LoVo (cell line): Measurements from ENCODE around the gene GPR161.

Source experiments
- DNase-seq: peaks from one replicate; pipeline ENCODE4 v3.0.0-alpha.2; 2016; ENCODE audit warnings: low spot score

Gene GPR161

DNA sequence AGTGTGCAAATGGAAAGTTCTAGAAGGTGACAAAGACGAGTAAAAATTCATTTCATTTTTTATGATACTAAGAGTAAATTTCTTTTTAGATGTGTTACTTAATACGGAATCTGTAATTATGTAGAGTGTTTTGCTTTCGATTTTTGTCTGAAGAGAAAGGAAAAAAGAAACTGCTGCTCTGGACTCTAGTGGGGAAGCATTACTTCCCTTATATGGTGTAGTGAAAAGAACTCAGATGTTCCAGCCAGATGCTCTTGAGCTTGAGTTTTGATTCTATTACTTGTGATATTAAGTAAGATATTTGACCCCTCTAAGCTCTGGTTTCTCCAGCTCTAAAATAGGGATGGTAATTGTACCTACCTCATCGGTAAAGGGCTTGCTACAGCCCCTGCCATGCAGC lies 12.2 kb upstream of the GPR161 start:
- no peak for DNase-seq

DNA sequence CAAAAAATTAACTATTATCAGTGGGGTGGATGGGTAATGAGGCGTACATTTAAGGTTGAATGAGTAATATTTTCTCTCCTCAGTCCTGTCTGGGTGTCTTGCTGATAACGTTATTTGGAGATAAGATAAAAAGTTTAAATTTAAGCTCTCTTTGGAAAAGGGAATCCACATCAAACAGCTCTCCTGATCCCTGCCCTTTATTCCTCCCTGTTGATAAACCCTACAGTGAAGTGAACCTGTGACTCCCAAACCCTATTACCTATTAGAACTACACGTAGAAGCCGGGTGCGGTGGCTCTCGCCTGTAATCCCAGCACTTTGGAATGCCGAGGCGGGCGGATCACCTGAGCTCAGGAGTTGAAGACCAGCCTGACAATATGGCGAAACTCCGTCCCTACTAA lies 9.9 kb upstream of the GPR161 start:
- DNase-seq: peak; percentile 5

DNA sequence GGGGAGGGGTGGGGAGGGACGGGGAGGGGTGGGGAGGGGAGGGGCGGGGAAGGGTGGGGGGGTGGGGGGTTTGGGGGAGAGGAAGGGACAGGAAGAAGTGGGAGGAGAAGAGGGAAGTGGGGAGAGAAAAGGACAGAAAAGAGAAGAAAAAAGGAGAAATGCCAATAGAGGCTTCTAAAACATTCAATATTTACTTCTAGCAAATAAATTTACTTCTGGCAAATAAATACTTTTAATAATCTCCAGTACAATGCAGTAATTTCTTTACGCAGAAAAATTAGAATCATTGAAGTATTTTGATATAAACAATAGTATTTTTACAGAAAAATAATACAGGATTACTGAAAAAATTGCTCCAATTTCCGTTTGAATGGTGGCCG lies 9.4 kb upstream of the GPR161 start:
- no peak for DNase-seq

DNA sequence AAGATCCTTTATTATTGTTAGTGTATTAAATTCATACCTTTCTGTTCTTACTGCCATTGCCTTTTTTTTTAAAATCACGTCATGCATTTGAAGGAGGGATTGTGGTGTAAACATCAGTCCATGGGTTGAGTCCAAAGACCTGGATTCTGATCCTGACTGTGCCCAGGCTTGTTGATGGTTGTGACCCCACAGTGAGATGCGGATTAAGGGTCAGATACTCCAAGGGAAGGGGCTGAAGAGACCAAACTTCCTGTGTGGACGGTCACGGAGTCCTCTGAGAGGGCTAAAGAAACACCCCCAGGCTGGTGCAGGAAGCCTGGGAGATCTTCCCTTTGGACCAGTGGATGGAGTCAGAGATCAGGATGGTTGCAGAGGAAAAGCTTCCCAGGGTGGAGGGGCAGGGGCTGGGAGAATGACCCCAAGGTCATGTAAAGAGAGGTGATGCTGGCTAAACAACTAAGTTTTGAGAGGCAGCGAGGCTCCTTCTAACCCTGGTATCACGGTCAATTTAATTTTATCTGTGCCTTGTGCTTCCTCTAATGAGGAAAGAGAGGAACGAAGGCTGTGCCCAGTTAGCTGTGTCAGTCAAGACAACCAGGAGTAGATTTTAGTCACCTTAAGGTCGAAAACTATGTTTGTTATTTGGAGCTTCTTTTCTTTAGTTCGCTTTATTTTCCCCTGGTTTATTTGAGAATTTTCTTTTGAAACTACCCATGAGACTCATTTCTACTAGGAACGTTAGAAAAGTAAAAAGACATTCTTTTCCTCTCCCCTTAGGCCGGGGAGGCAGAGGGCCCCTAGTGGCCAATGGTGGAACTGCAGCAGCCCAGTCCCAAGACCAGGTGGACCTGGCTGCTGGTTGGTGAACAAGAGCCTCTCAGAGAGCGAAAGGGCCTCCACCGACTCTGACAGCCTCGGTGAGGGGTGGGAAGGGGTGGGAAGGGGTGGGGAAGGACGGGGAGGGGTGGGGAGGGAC lies 8.7 kb upstream of the GPR161 start:
- DNase-seq: peak; percentile 84

DNA sequence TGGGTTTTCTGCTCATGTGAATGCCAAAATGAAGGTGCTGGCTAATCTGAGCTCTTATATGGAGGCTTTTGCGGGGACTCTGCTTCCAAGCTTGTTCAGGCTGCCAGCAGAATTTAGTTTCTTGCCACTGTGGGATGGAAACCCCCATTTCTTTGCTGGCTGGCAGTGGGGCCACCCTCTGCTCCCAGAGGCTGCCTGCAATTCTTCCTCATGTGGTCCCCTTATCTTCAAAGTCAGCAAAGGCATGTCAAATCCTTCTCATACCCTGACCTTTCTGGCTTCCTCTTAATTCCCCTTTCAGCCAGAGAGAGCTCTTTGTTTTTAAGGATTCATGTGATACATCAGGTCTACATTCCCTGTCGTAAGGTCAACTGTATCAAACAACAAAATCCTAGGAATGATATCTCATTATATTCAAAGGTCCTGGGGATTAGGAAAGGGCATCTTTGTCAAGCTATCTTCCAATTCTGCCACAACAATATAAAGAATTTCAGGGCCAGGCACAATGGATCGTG lies 5.2 kb upstream of the GPR161 start:
- no peak for DNase-seq

DNA sequence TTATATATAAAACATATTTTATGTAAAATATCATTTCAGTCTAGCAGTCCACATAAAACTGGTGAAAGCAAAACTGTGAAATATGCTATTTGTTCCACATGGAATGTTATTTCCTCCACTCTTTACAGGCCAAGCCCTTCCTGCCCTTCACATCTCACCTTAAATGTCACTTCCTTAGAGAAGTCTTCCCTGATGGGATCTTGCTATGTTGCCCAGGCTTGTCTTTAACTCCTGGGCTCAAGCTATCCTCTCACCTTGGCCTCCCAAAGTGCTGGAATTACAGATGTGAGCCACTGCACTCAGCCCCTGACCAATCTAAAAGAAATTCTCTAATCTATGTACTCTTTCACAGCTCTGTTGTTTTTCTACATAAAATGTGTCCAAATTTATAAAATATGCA lies 2.3 kb upstream of the GPR161 start:
- DNase-seq: no peak

DNA sequence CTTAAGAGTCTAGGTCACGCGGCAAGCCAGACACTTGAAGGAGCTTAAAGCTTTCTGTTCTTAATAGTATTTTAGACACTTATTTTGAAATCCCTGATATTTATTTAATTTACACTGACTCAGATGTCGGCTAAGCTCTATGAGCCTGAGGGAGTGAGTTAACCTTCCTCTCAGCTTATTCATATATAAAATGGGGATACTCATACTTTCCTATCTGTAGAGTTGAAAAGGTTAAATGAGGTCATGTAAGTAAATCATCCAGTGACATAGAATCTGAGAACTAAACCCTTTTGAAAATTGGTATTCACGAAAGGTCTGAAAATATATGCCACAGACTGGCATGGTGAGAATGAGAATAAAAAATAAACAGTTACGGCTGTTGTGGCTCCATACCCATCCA lies 1.4 kb upstream of the GPR161 start:
- no peak for DNase-seq

DNA sequence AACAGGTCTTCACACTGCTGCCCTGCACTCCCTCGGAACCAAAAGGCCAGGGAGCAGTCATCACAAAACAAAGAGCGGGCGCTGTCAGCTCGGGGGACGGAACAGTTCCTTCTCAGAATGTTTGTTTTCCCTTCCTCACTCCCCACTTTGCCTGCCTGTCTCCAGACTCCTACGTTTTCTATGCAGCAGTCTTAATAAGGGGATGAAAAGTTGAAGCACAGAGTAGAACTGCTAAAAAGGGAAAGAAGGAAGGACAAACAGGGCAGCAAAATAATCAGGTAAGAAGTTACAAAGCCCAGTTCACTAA lies 738 bp upstream of the GPR161 start:
- no peak for DNase-seq

DNA sequence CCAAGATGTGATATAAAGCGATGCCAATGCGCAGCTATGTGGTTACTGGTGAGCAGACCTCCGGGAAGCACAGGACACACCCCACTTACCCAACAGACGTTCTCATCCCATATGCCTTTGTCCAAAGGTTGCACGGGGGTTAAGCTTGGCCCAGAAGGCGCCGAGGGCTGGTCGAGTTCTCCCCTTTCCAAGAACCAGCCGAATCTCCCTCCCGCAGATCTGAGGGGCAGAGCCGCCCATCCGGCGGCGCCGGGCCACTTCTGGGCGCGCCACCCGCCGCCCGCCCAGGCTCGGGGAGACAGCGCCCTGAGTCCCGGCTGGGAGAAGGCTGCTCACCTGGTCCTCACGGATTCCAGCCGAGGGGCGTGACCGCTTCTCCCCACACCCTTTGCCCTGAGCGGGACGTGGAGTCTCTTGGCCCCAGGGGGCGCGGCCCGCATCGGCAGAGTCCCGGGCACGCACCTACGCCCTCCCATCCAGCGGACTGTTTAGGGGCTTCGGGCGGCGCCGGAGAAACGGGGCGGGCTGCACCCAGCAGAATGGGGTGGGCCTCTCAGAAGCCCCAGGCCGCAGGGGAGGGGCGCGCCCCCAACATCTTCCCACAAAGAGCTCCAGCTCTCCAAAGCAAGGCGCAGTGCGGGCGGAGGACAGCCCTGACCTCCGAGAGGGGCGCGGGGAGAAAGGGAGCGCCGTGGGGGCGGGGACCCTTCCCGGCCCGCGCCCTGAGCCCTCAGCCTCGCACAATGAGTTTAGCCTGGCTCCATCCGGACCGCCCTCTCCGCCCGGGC lies 615 bp downstream of the GPR161 start:
- DNase-seq: peak; percentile 64

DNA sequence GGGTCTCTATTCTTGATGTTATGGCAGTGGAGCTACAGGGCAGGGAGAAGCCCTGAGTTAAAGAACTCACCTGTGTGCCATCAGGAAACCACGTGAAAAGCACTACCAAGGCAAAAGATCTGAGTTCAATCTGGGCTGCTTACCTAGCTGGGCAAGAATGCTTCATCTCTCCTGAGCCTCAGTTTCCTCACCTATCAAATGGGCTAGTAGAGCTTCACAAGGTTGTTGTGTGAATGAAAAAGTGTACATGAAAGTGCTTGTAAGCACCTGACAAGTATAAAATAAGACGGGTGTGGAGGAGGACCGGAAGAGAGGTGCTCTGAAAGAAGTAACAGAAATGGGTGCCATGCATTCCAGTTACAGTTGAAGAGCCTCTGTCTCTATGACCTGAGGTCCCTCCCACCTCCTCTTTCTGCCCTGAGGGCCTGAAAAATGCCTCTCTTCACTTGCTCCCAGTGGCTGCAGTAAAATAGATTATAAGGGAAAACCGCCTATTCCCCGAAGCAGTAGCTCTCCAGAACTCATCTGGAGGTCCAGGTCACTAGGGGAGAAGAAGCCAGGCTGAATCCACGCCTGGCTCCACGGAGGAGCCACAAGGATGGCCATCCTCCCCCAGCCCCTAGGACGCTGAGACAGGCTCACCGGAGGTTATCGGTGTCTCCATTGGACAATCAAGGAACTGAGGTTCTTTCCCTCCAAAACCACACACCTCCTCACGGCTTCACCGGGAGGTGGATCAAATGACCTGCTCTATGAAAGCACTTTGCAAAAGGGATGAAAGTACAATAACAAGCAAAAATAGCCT lies 1.4 kb downstream of the GPR161 start:
- no peak for DNase-seq

DNA sequence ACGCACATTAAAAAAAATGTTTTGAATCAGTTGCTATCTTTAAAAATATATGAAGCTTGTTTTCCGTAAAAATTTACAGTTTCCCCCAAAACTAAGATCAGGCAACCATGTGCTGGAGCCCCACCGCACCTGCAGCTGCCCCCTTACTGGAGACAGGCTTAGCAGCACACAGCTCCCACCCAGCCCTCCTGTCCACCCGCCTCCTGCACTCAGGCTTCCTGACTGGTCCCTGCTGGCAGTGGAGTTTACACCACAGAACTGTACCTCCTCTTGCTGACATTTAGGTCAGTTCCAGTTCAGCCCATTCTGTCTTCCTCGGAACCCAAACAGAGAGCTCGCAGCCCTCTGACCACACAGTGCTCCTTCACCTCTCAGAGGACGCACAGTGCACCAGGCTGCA lies 2.1 kb downstream of the GPR161 start:
- DNase-seq: no peak

DNA sequence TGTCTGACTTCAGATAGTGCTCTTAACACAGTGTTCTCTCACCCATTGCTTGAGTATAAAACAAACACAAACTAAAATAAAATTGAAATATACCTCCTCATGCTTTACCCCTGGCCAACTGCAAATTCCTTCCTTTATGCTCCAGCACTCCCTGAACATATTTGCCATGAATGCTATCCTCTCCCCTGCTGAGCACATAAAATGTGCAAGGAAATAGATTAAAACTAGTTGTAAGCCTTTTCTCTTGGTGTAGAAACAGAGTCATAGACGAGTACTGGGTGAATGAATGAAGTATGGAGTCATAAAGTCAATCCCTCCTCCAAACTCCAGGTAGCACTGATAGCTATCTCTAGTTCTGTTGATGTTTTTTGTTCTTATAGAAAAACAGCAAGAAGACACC lies 2.6 kb downstream of the GPR161 start:
- no peak for DNase-seq

DNA sequence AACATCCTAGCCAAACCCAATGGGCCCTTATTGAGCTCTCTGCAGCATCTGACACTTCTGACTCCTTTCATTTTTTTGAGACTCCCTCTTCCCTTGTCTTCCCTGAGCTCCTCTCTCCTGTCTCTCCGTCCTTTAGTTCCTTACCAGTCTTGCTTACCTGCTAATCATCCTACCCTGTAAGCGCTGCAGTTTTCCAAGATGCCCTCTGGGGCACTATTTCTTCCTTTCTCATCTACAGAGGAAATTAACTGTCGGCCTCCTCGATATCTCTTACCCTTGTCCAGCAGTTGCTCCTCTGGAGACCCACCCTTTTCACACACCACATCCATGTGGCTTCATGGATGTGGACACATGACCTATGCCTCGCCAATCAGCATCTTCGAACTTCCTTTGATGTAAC lies 6.8 kb downstream of the GPR161 start:
- no peak for DNase-seq

DNA sequence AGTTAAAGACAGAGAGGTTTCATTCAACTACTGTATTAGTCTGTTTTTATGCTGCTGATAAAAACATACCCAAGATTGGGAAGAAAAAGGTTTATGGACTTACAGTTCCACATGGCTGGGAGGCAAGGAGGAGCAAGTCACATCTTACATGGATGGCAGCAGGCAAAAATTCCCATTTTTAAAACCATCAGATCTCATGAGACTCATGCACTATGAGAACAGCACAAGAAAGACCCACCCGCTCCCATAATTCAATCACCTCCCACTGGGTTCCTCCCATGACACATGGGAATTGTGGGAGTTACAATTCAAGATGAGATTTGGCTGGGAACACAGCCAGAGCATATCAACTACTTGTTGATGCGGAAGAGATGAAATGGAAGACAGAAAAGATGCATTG lies 9.2 kb downstream of the GPR161 start:
- no peak for DNase-seq

DNA sequence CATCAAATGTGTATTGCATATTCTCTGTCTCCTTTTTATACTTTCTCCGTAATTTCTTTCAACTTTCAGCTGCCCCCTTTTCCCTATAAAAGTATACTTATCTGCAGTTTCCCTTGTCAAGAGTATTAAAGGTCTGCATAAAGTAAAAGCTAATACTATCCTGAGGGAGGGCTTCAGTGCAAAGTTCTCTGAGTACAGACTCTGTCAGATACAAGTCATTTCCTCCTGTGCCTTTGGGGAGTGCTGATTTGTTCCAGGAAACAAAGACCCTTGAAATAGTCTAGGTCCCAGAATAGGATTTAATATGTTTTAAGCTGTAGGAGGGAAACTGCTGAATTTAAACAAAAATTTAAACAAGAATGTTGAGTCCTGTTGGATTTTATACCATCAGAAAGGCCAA lies 11.7 kb downstream of the GPR161 start:
- DNase-seq: no peak

DNA sequence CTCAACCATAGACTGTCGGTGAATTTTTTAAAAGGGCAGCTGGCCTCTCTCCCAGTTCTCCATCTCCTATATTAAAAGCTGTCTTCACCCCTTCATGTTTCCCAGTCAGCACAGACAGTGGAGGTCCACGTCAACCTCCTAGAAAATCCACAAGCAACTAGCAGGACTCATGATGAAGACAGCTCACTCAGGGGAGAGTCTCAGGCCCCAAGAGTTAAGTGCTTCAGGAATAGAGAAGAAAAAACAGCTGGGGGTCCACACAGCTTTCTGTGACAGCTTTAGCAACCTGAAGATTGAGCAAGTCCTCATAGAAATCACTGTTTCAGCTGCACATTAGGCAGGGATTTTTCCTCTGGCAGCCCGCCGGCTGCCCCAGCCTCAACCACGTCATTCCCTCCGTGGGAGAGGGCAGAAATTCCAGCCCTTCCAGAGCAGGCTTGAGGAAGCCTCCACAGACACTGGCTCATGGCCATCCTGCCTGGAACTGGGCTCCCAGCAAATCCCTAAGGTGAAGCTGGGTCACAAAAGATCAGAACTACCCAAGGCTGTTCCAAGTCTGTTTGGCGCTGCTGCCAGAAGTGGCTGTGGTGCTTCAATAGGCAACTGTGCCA lies 15.2 kb downstream of the GPR161 start:
- no peak for DNase-seq

DNA sequence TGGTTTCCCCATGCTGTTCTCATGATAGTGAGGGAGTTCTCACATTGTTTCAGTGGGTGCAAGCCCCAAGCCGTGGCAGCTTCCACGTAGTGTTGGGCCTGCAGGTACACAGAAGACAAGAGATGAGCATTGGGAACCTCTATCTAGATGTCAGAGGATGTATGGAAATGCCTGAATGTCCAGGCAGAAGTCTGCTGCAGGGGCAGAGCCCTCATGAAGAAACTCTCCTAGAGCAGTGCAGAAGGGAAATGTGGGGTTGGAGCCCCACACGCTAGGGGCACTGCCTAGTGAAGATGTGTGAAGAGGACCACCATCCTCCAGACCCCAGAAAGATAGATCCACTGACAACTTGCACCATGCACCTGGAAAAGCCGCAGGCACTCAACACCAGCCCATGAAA lies 17.0 kb downstream of the GPR161 start:
- no peak for DNase-seq

DNA sequence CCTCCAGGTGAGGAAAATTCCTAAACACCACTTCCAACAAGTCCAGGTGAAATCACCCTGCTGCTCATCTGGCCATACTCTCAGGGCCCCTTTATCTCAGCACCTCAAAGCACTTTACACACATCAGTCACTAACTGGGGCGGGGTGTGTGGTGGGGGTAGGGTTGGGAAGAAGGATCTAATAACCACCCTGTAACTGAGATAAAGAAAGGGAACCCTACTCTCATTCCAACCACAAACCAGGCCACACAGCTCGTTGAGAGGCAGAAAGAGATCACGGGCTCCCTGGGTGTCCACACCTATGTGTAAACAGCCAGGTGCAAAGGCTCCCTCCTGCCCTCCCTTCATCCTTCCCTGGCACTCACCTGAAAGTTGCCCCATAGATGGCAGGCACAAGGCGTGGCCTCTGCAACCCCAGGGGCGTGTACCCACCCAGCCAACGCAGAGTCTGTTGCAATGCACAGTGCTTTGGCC lies 20.4 kb downstream of the GPR161 start:
- peak; percentile 5 for DNase-seq

DNA sequence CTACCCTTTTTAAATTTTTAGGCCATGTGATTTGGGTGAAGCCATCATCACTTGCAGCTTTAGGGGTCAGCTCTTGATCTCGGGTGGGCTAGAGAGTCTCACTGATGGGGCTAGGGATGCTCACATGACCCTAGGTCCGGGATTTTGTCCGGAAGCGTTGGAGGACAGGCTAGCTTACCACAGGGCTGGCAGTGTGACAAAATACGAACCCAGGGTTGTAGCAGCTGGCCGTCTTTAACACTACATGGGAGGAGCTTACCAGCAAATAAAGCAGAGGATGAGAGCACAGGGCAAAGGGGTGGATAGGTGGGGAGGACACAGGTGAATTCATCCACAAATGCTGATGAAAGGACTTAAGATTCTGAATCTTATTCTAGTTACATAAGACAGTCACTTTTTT lies 21.9 kb downstream of the GPR161 start:
- no peak for DNase-seq

DNA sequence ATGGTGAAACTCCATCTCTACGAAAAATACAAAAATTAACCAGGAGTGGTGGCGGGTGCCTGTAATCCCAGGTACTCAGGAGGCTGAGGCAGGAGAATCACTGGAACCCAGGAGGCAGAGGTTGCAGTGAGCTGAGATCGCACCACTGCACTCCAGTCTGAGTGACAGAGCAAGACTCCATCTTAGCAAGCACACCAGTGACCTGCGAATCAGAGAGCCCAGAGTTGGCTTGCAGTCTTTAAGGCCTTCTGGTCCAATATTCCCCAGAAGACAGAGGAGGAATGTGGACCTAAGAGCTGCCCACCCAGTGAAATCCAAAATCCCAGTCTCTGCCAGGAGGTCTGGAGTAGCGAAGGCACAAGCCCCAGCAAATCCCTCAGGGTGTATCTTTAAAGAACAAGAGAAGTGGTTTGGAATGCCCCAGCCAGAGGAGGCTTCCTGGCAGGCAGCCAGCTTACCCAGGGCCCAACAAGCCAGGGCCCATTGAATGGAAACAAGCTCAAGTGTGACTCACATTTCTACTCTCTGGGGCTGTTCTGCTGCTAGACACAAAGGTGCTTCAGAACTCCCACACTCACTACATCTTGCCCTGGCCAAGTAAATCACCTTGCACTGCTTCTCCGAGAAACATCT lies 23.9 kb downstream of the GPR161 start:
- DNase-seq: peak; percentile 49

DNA sequence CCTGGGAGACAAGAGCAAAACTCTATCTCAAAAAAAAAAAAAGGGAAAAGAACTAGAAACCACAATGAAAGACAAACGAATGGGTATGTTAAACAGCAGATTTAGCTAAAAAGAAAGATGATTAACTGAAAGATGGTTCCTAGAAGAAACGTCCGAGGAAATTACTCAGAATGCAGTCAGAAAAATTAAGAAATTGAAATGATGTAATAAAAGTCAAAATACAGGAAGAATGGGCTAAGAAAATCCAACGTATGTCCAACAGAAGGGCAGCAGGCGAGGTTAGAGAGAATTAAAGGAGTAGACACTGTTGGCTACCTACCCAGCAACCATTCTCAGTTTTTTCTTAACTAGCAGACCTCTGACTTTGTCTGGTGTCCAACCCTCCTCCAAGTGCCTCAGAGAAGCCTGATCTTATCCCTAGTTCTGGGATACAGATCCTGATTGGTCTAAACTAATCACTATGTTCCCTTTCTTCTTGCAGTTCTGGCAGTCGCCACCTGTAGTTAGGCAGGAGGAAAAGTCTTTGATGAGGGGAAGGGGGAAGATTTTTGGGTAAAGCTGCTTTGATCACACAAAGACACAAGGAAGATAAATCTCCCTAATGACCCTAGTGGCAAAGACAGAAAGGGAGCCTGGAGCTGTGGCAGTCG lies 25.7 kb downstream of the GPR161 start:
- DNase-seq: no peak
